Neural cell (in vitro differentiated cells): ENCODE data around the gene SDHAF4.

Experiments used
- CTCF ChIP-seq: fragments of 450-650 bp; IDR thresholded peaks from 2 replicates; pipeline ENCODE4 v1.5.1; 2014; ENCODE audit warnings: antibody characterized with exemption, mild to moderate bottlenecking, moderate library complexity; ENCODE audit not compliant: poor library complexity, severe bottlenecking
- EP300 ChIP-seq: fragments of 450-650 bp; conservative IDR thresholded peaks from 2 replicates; pipeline ENCODE4 v1.6.1; 2014; ENCODE audit warnings: antibody characterized with exemption, mild to moderate bottlenecking, moderate library complexity; ENCODE audit not compliant: poor library complexity, severe bottlenecking
- EZH2 ChIP-seq: fragments of 200-600, 300-800 bp; shearing (Covaris generic), sonication (generic); IDR thresholded peaks from 2 replicates; pipeline ENCODE4 v1.6.1; 2014; ENCODE audit warnings: antibody characterized with exemption, low read length, borderline replicate concordance, mild to moderate bottlenecking; ENCODE audit not compliant: insufficient read depth, poor library complexity, severe bottlenecking
- POLR2AphosphoS5 ChIP-seq: IDR thresholded peaks from 2 replicates; pipeline ENCODE4 v1.6.1; 2012
- RAD21 ChIP-seq: fragments of 450-650 bp; conservative IDR thresholded peaks from 2 replicates; pipeline ENCODE4 v1.6.1; 2014; ENCODE audit warnings: antibody characterized with exemption, mild to moderate bottlenecking, moderate library complexity
- REST ChIP-seq: IDR thresholded peaks from 2 replicates; pipeline ENCODE4 v1.6.1; 2012; ENCODE audit warnings: borderline replicate concordance
- SMC3 ChIP-seq: fragments of 450-650 bp; conservative IDR thresholded peaks from 2 replicates; pipeline ENCODE4 v1.6.1; 2014; ENCODE audit warnings: antibody characterized with exemption, mild to moderate bottlenecking, moderate library complexity; ENCODE audit not compliant: poor library complexity
- TAF1 ChIP-seq: IDR thresholded peaks from 2 replicates; pipeline ENCODE4 v1.6.1; 2012; ENCODE audit warnings: low read depth

GRCh38 chr6:70552974-70553373 is 13.8 kb upstream of the SDHAF4 start:
- TF ChIP-seq EZH2 (no peak), CTCF (no peak), RAD21 (no peak), TAF1 (no peak), POLR2AphosphoS5 (no peak), EP300 (no peak), REST (no peak), SMC3 (no peak)
